CD14-positive monocyte (primary cell): Measurements from ENCODE around the gene APBA3. TPM values are rescaled to one million over a fixed set of nuclear protein-coding genes. Genes with fewer than 3 reads are reported as not detected.

Experiments
- DNase-seq, 3 donors: peaks; one replicate each; pipeline ENCODE4 v3.0.0-alpha.2; 2011 to 2022
- H2AFZ ChIP-seq: 2 replicates; pipeline ENCODE4 v1.6.0; 2012; ENCODE audit warnings: mild to moderate bottlenecking, low read depth, low read length, inconsistent platforms; ENCODE audit not compliant: insufficient read depth, poor library complexity, severe bottlenecking
- H3K27ac ChIP-seq, 2 donors: 1 replicate in 1 of 2; 2 replicates in 1 of 2; pipeline ENCODE4 v1.5.1; 2012 to 2013; ENCODE audit warnings: low read length in 2 of 2, control low read depth in 1 of 2, inconsistent platforms in 1 of 2, low read depth in 1 of 2, mild to moderate bottlenecking in 1 of 2
- H3K27me3 ChIP-seq, 2 donors: one replicate each; pipeline versions ENCODE4 v1.6.0 to v1.6.1; 2011 to 2013; ENCODE audit warnings: low read length in 2 of 2; ENCODE audit not compliant: control insufficient read depth in 2 of 2, insufficient read depth in 2 of 2
- H3K36me3 ChIP-seq, 2 donors: replicated peaks in 1 of 2; 1 replicate in 1 of 2; 2 replicates in 1 of 2; pipeline versions ENCODE4 v1.5.1 to v1.6.1; 2012 to 2013; ENCODE audit warnings: low read length in 2 of 2, control low read depth in 1 of 2, inconsistent platforms in 1 of 2, mild to moderate bottlenecking in 1 of 2; ENCODE audit not compliant: insufficient read depth in 2 of 2, control insufficient read depth in 1 of 2
- H3K4me1 ChIP-seq, 2 donors: 1 replicate in 1 of 2; 2 replicates in 1 of 2; pipeline versions ENCODE4 v1.5.1 to v1.6.1; 2012 to 2013; ENCODE audit warnings: low read length in 2 of 2, control low read depth in 1 of 2, inconsistent platforms in 1 of 2, mild to moderate bottlenecking in 1 of 2, moderate library complexity in 1 of 2; ENCODE audit not compliant: insufficient read depth in 2 of 2, control insufficient read depth in 1 of 2
- H3K4me2 ChIP-seq: replicated peaks from 2 replicates; pipeline ENCODE3; 2012; ENCODE audit warnings: low read length, moderate library complexity, mild to moderate bottlenecking; ENCODE audit not compliant: poor library complexity, severe bottlenecking; ENCODE audit errors: extremely low read depth
- H3K4me3 ChIP-seq, 3 experiments: fragments of 200-600 bp in 1 of 3; sonication (generic) in 1 of 3; replicated peaks in 1 of 3; 1 replicate in 2 of 3; 2 replicates in 1 of 3; pipeline ENCODE4 v1.5.1; 2011 to 2013; ENCODE audit warnings: low read length in 3 of 3, mild to moderate bottlenecking in 3 of 3, control low read depth in 2 of 3, low read depth in 2 of 3, inconsistent platforms in 1 of 3, moderate library complexity in 1 of 3
- H3K79me2 ChIP-seq: 2 replicates; pipeline ENCODE4 v1.6.0; 2012; ENCODE audit warnings: mild to moderate bottlenecking, control low read depth, inconsistent platforms, low read length, moderate library complexity; ENCODE audit not compliant: insufficient read depth
- H3K9ac ChIP-seq: 2 replicates; pipeline ENCODE4 v1.6.0; 2017; ENCODE audit warnings: low read length, mild to moderate bottlenecking; ENCODE audit not compliant: insufficient read depth, poor library complexity, severe bottlenecking
- H3K9me3 ChIP-seq, 2 donors: replicated peaks in 1 of 2; 1 replicate in 1 of 2; 2 replicates in 1 of 2; pipeline versions ENCODE4 v1.5.1 to v1.6.1; 2012 to 2013; ENCODE audit warnings: low read length in 2 of 2, control low read depth in 1 of 2; ENCODE audit not compliant: control insufficient read depth in 1 of 2, insufficient read depth in 1 of 2
- H4K20me1 ChIP-seq: 2 replicates; pipeline ENCODE4 v1.6.0; 2012; ENCODE audit warnings: mild to moderate bottlenecking, low read length, control low read depth, moderate library complexity; ENCODE audit not compliant: insufficient read depth
- H3K27ac Mint-ChIP-seq, 7 donors: one replicate each; pipeline ENCODE4 v1.8.0; 2020; ENCODE audit warnings: mild to moderate bottlenecking in 7 of 7, mixed read lengths in 7 of 7, moderate library complexity in 6 of 7, inconsistent platforms in 2 of 7
- H3K27me3 Mint-ChIP-seq, 3 donors: one replicate each; pipeline ENCODE4 v1.8.0; 2021 to 2022; ENCODE audit warnings: low read depth in 3 of 3, mild to moderate bottlenecking in 3 of 3, mixed read lengths in 3 of 3, moderate library complexity in 3 of 3, inconsistent platforms in 1 of 3
- H3K36me3 Mint-ChIP-seq, 2 donors: one replicate each; pipeline ENCODE4 v1.8.0; 2020; ENCODE audit warnings: mixed read lengths in 2 of 2, inconsistent platforms in 1 of 2, mild to moderate bottlenecking in 1 of 2
- H3K4me1 Mint-ChIP-seq: one replicate; pipeline ENCODE4 v1.8.0; 2020; ENCODE audit warnings: mild to moderate bottlenecking, mixed read lengths
- H3K4me3 Mint-ChIP-seq, 2 donors: one replicate each; pipeline ENCODE4 v1.8.0; 2020; ENCODE audit warnings: mild to moderate bottlenecking in 2 of 2, mixed read lengths in 2 of 2, moderate library complexity in 1 of 2
- H3K9me3 Mint-ChIP-seq, 7 donors: one replicate each; pipeline ENCODE4 v1.8.0; 2020 to 2022; ENCODE audit warnings: mixed read lengths in 7 of 7, mild to moderate bottlenecking in 6 of 7, moderate library complexity in 6 of 7, inconsistent platforms in 2 of 7
- CTCF ChIP-seq: fragments of 200-600 bp; IDR thresholded peaks from one replicate; pipeline ENCODE4 v1.8.0; 2022; ENCODE audit warnings: antibody characterized with exemption, mild to moderate bottlenecking
- WGBS: methylation state at CpG from one replicate; pipeline ENCODE4 v1.1.5; 2013; ENCODE audit warnings: missing lambda C conversion rate; ENCODE audit not compliant: insufficient coverage; 5-methylcytosine and 5-hydroxymethylcytosine counted together
- intact Hi-C, 2 donors: fragments of 100-400 bp; cut with micrococcal nuclease; formaldehyde crosslinking; loops; one replicate each; pipeline versions ENCODE4 v1.15.0 to v1.15.1; 2023
- polyA plus RNA-seq, 3 donors: library from polyadenylated mRNA; depleted of rRNA in 1 of 3; unstranded in 2 of 3; stranded (reverse) in 1 of 3; fragments of 300-500 nt in 2 of 3; fragments of >200 nt in 1 of 3; fragmentation: Illumina TruSeq in 2 of 3; gene quantifications; 1 replicate in 2 of 3; 2 replicates in 1 of 3; pipeline ENCODE4 v1.2.3, GENCODE V29; 2012 to 2021

Gene APBA3
- polyA plus RNA-seq, 3 donors: 14.5 to 23.1 (median 16.1) TPM

GRCh38 chr19:3780786-3781304, 19.4 kb upstream of the APBA3 start:
- H3K27me3 Mint-ChIP-seq: peaks cover 9 to 14% (median 13%) of the 10 kb centered on the region in 3 donors
- peaks cover 1 to 7% of the 10 kb centered on the region in 2 donors for H3K36me3 Mint-ChIP-seq
- TF ChIP-seq CTCF: no peak
- H3K27ac ChIP-seq: no peak overlapping the region
- H3K27me3 ChIP-seq: peaks cover 0 to 8% of the 10 kb centered on the region in 2 donors
- H3K4me3 ChIP-seq: no peak overlapping the region
- intact Hi-C loops: no loop called here
- H2AFZ ChIP-seq: no peak overlapping the region
- H3K36me3 ChIP-seq: no peaks in the 10 kb centered on the region
- no peak overlapping the region for H3K4me2 ChIP-seq
- H3K9me3 Mint-ChIP-seq: peaks cover 19 to 35% (median 23%) of the 10 kb centered on the region in 7 donors
- H3K9ac ChIP-seq: no peak overlapping the region
- H3K9me3 ChIP-seq: peaks cover 22 to 32% of the 10 kb centered on the region in 2 donors
- WGBS: 89% methylated on average over 7 of the region's 9 CpGs
- H4K20me1 ChIP-seq: no peaks in the 10 kb centered on the region
- peaks cover 9% of the 10 kb centered on the region for H3K4me1 Mint-ChIP-seq
- DNase-seq: no peak
- no peak overlapping the region for H3K4me3 Mint-ChIP-seq
- no peaks in the 10 kb centered on the region for H3K79me2 ChIP-seq
- H3K27ac Mint-ChIP-seq: no peak overlapping the region
- peaks cover 7 to 12% of the 10 kb centered on the region in 2 donors for H3K4me1 ChIP-seq

DNA sequence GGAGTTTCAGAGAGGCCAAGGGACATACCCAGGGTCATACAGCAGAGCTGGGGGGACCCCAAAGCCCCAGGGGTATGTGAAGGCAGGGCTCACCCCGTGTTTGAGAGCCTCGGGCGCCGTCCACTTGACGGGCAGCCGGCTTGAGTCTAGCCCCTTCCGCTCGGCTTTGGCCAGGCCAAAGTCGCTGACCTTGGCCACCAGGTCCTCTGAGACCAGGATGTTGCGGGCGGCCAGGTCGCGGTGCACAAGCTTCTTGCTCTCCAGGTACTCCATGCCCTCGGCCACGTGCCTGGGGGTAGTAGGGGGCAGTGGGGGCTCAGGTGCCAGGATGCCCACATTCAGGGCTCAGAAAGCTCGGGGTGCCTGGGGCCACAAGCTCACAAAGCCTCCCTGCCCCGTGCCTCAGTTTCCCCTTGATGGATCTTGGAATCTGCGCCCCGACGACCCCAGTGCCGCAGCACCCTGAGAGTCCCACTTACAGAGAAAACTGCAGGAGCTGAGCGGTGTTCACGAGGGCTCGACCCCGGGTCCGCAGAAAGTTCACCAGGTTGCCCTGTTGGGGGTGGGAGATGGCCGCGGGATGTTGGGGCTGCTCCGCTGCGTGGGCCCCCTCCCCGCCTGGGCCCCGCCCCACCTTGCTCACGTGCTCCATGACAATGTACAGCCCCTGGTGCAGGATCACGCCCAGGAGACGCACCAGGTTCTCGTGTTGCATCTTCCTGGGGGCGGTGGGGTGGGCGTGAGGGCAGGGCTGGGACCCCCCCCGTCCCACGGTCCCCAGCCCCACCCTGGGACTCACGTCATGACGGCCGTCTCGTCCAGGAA, 17.6 kb upstream of the APBA3 start:
- TF ChIP-seq CTCF: no peak
- H3K4me3 ChIP-seq: no peak overlapping the region
- Mint-ChIP-seq H3K27me3 (peaks cover 0 to 6% (median 1%) of the 10 kb centered on the region in 3 donors), H3K36me3 (peaks cover 1 to 7% of the 10 kb centered on the region in 2 donors), H3K4me3 (no peak overlapping the region), H3K27ac (no peak overlapping the region), H3K9me3 (peaks cover 19 to 35% (median 23%) of the 10 kb centered on the region in 7 donors), H3K4me1 (no peaks in the 10 kb centered on the region)
- H3K27me3 ChIP-seq: no peaks in the 10 kb centered on the region
- H4K20me1 ChIP-seq: no peaks in the 10 kb centered on the region
- no peak overlapping the region for H3K27ac ChIP-seq
- H3K9ac ChIP-seq: no peak overlapping the region
- no peaks in the 10 kb centered on the region for H3K79me2 ChIP-seq
- no peaks in the 10 kb centered on the region for H3K4me1 ChIP-seq
- no peak for DNase-seq
- H2AFZ ChIP-seq: no peak overlapping the region
- H3K36me3 ChIP-seq: no peaks in the 10 kb centered on the region
- H3K4me2 ChIP-seq: no peak overlapping the region
- intact Hi-C loops: no loop called here
- WGBS: 90% methylated on average over 40 of the region's 44 CpGs
- peaks cover 22 to 32% of the 10 kb centered on the region in 2 donors for H3K9me3 ChIP-seq
